ENCODE measurements around the gene EFHD2. TPM values are rescaled to one million over a fixed set of nuclear protein-coding genes. Genes with fewer than 3 reads are reported as not detected.
"Not testable (repeated sequence)": the region's sequence is repeated elsewhere in the genome, so short reads cannot be mapped to it uniquely, and the experiment has no call there.

EFHD2 gene
- total RNA-seq, 2 experiments from 2014 or later, result 67.6 to 69.5 TPM

GRCh38 chr1:15420853-15421465, 11.3 kb downstream of the EFHD2 start:
- Mint-ChIP-seq H3K4me3 (no peak overlapping the region), H3K27me3 (no peaks in the 10 kb centered on the region), H3K27ac (no peak overlapping the region), H3K36me3 (ENCODE audit: low read depth) (peaks cover 20% of the 10 kb centered on the region), H3K9me3 (no peaks in the 10 kb centered on the region), H3K4me1 (peaks cover 29% of the 10 kb centered on the region)
- no peak for DNase-seq
- CTCF ChIA-PET, result interaction anchor here (1.0 to 2.0 kb wide), 5 partner anchors 9 to 62 kb away, joined by 4 to 5 read pairs (median 4); no protein-coding TSS in a partner anchor
- POLR2A ChIA-PET, result no interaction called here

- Mint-ChIP-seq H3K4me3 (no peak overlapping the region), H3K27ac (no peak overlapping the region), H3K9me3 (no peaks in the 10 kb centered on the region), H3K36me3 (ENCODE audit: low read depth) (peaks cover 24% of the 10 kb centered on the region), H3K27me3 (no peaks in the 10 kb centered on the region), H3K4me1 (peaks cover 14% of the 10 kb centered on the region)
- CTCF ChIA-PET, result interaction anchor here (1.6 kb wide), 1 partner anchor 9 kb away, joined by 5 read pairs; no protein-coding TSS in a partner anchor
- POLR2A ChIA-PET, result no interaction called here
- no peak for DNase-seq
Measured at GRCh38 chr1:15422871-15423270, 13.2 kb downstream of the EFHD2 start.

DNA sequence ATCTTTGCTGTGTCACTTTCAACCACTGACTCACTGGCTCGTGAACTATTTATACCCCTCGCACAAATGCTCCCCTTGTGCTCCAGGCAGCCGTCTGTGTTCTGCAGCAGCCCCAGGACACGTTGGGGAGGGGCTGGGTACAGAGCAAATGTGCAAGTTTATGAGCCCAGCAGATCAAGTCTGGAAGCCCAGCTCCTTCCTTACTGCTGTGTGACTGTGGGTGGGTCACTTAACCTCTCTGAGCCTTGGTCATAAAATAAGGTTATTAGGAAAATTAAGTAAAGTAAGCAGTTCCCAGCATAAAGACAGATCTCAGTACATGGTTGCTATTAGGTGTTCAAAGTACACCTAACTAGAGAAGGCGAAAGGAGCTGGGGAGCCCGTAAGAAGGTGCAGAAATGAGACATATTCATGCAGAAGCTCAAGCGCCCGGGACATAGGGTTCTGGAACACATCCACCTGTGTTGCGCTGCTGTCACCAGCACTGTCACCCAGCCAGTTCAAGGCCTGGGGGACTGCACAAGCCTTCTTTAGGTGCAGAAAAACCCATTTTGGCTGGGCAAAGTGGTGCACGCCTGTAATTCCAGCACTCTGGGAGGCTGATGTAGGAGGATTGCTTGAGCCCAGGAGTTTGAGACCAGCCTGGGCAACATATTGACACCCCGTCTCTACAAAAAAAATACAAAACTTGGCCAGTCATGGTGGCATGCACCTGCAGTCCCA, 13.8 kb downstream of the EFHD2 start:
- Mint-ChIP-seq H3K9me3 (no peaks in the 10 kb centered on the region), H3K36me3 (ENCODE audit: low read depth) (peaks cover 24% of the 10 kb centered on the region), H3K27me3 (no peaks in the 10 kb centered on the region), H3K27ac (no peak overlapping the region), H3K4me3 (no peak overlapping the region), H3K4me1 (peaks cover 12% of the 10 kb centered on the region)
- no peak for DNase-seq
- POLR2A ChIA-PET, result no interaction called here
- CTCF ChIA-PET, result interaction anchor here (0.7 to 1.6 kb wide), 2 partner anchors 8 to 243 kb away, joined by 4 to 5 read pairs; no protein-coding TSS in a partner anchor

DNA sequence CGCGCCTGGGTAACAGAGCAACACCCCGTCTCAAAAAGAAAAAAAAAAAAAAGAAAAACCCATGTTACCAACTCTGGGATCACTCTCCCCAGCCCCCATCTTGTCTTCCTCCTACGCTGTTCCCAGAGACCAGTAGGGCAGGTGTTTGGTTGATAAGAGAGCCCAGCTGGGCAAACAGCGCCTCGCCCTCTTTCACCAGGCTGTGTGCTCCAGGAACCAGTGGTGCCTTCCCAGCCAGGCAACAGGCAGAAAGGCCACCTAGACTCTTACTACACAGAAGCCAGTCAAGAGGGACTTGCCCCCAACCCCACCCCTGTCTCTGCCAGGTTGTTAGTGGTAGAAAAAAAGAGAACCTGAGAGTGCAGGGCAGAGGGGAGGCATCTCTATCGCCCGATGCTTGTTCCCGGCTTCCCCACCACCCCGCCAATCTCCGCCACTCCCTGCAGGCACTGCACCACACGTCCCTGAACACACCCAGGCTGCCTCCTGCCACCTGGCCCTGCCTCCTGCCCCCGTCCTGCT, 14.5 kb downstream of the EFHD2 start:
- CTCF ChIA-PET, result interaction anchor here (0.6 to 0.7 kb wide), 2 partner anchors 39 to 244 kb away, joined by 3 to 4 read pairs; no protein-coding TSS in a partner anchor
- H3K4me3 Mint-ChIP-seq, result no peak overlapping the region
- peaks cover 9% of the 10 kb centered on the region for H3K4me1 Mint-ChIP-seq
- no peak for DNase-seq
- H3K27me3 Mint-ChIP-seq, result no peaks in the 10 kb centered on the region
- H3K36me3 Mint-ChIP-seq (ENCODE audit: low read depth), result peaks cover 21% of the 10 kb centered on the region
- no peaks in the 10 kb centered on the region for H3K9me3 Mint-ChIP-seq
- POLR2A ChIA-PET, result no interaction called here
- no peak overlapping the region for H3K27ac Mint-ChIP-seq

GRCh38 chr1:15424981-15425380, 15.3 kb downstream of the EFHD2 start:
- DNase-seq, result no peak

DNA sequence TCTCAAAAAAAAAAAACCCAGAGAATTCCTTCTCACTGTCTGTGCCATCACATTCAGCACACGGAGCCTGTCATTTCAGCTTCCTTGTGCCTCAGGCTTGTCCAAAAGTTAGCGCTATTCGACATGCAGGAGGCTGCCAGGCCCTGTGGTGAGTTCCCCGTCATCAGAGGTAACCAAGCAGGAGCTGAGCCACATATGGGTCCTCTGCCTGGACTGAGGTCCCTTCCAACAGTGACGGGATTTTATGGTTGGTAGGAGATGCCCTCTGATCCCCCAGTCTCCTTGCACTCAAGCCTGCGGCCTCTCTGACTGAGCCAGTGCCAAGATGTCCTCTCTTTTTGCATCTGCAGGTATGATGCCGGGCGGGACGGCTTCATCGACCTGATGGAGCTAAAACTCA, 15.8 kb downstream of the EFHD2 start:
- CTCF ChIA-PET, result interaction anchor here (0.6 to 2.0 kb wide), 2 partner anchors 102 to 108 kb away, joined by 3 to 10 read pairs; no protein-coding TSS in a partner anchor
- H3K9me3 Mint-ChIP-seq, result no peaks in the 10 kb centered on the region
- DNase-seq, result no peak
- no peaks in the 10 kb centered on the region for H3K27me3 Mint-ChIP-seq
- POLR2A ChIA-PET, result no interaction called here
- H3K4me1 Mint-ChIP-seq, result peaks cover 9% of the 10 kb centered on the region
- H3K4me3 Mint-ChIP-seq, result no peak overlapping the region
- H3K36me3 Mint-ChIP-seq (ENCODE audit: low read depth), result peaks cover 16% of the 10 kb centered on the region
- H3K27ac Mint-ChIP-seq, result no peak overlapping the region

More at GRCh38 chr1:15424981-15425380, 15.3 kb downstream of the EFHD2 start:
- ChIA-PET POLR2A (no interaction called here), CTCF (no interaction called here)
- no peak overlapping the region for H3K27ac Mint-ChIP-seq
- peaks cover 9% of the 10 kb centered on the region for H3K4me1 Mint-ChIP-seq
- no peak overlapping the region for H3K4me3 Mint-ChIP-seq
- no peaks in the 10 kb centered on the region for H3K27me3 Mint-ChIP-seq
- H3K9me3 Mint-ChIP-seq, result no peaks in the 10 kb centered on the region
- peaks cover 19% of the 10 kb centered on the region for H3K36me3 Mint-ChIP-seq (ENCODE audit: low read depth)

- Mint-ChIP-seq H3K36me3 (ENCODE audit: low read depth) (peaks cover 12% of the 10 kb centered on the region), H3K9me3 (no peaks in the 10 kb centered on the region), H3K27me3 (no peaks in the 10 kb centered on the region), H3K4me3 (no peak overlapping the region), H3K27ac (peak overlapping the region; percentile 43), H3K4me1 (peaks cover 6% of the 10 kb centered on the region)
- CTCF ChIA-PET, result interaction anchor here (0.6 to 2.0 kb wide), 2 partner anchors 102 to 108 kb away, joined by 3 to 10 read pairs; no protein-coding TSS in a partner anchor
- no peak for DNase-seq
- POLR2A ChIA-PET, result no interaction called here
Measured at GRCh38 chr1:15425958-15426357, 16.3 kb downstream of the EFHD2 start.

DNA sequence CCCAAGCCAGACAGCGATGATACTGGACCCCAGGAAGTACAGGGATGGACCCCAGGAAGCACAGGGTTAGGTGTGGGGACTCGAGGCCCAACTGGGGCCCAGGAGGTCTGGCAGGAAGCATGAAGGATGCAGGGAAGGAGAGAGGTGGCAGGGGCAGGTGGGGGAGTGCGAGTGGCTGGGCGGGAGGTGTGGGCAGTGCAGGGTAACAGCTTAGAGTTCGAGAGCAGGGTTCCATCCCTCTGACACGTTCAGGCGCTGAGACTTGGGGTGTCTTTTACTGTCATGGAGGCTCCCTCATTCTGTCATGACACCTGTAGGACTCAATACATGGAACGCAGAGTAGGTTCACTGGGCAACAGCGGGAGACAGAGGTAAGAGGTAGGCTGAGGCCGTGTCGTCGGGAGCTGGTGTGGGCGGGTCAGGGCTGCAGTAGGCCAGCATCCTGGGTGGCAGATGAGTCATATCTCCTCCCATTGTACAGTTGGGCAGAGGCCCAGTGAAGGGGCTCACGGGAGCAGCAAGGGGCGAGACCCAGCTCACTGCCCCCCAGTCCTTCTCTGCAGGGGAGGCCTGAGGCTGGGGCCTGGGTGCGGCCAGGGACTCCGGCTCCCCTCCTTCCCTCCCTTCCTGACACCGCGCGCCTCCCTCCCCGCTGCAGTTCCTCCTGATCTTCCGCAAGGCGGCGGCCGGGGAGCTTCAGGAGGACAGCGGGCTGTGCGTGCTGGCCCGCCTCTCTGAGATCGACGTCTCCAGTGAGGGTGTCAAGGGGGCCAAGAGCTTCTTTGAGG, 17.0 kb downstream of the EFHD2 start:
- Mint-ChIP-seq H3K9me3 (no peaks in the 10 kb centered on the region), H3K27ac (no peak overlapping the region), H3K27me3 (no peaks in the 10 kb centered on the region), H3K4me1 (peaks cover 4% of the 10 kb centered on the region), H3K4me3 (no peak overlapping the region), H3K36me3 (ENCODE audit: low read depth) (peaks cover 10% of the 10 kb centered on the region)
- ChIA-PET CTCF (interaction anchor here (1.1 to 2.0 kb wide), 3 partner anchors 20 to 103 kb away, joined by 3 to 10 read pairs (median 4); no protein-coding TSS in a partner anchor), POLR2A (no interaction called here)
- DNase-seq, result no peak

DNA sequence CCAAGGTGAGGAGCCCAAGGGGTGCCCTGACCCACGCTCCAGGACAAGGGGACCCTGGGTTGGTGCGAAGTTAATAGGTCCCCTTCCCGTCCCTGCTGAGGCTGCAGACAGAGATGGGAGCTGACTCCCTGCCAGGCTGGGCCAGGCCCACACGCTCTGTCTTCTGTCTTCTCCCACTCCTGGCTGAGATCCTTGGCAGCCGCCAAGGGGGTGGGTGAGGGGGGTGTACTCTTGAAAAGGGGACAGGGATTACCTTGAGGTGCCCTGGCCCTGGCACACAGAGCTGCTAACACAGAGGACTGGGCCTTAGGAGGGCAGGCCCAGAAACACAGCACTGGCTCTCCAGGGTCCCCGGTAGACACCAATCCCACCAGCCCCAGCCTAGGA, 17.6 kb downstream of the EFHD2 start:
- no peaks in the 10 kb centered on the region for H3K9me3 Mint-ChIP-seq
- no peak overlapping the region for H3K27ac Mint-ChIP-seq
- H3K4me1 Mint-ChIP-seq, result peaks cover 4% of the 10 kb centered on the region
- no peaks in the 10 kb centered on the region for H3K27me3 Mint-ChIP-seq
- DNase-seq, result no peak
- peaks cover 9% of the 10 kb centered on the region for H3K36me3 Mint-ChIP-seq (ENCODE audit: low read depth)
- ChIA-PET CTCF (interaction anchor here (1.1 to 2.0 kb wide), 3 partner anchors 20 to 103 kb away, joined by 3 to 10 read pairs (median 4); no protein-coding TSS in a partner anchor), POLR2A (no interaction called here)
- no peak overlapping the region for H3K4me3 Mint-ChIP-seq

DNA sequence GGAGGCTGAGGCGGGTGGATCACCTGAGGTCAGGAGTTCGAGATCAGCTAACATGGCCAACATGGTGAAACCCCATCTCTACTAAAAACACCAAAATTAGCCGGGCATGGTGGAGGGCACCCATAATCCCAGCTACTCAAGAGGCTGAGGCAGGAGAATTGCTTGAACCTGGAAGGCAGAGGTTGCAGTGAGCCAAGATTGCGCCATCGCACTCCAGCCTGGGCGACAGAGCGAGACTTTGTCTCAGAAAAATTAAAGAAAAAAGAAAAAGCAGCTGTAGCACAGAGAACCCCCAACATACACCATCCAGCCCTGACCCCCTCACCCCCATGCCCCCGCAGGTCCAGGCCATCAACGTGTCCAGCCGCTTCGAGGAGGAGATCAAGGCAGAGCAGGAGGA, 18.6 kb downstream of the EFHD2 start:
- H3K4me1 Mint-ChIP-seq; H3K27ac Mint-ChIP-seq; POLR2A ChIA-PET; H3K36me3 Mint-ChIP-seq (ENCODE audit: low read depth); H3K27me3 Mint-ChIP-seq; H3K9me3 Mint-ChIP-seq; H3K4me3 Mint-ChIP-seq; DNase-seq: not testable (repeated sequence)
- CTCF ChIA-PET, result interaction anchor here (1.3 kb wide), 1 partner anchor 105 kb away, joined by 3 read pairs; no protein-coding TSS in a partner anchor

GRCh38 chr1:15428815-15429435, 19.2 kb downstream of the EFHD2 start:
- POLR2A ChIA-PET, result no interaction called here
- H3K27me3 Mint-ChIP-seq, result no peaks in the 10 kb centered on the region
- H3K27ac Mint-ChIP-seq, result no peak overlapping the region
- CTCF ChIA-PET, result interaction anchor here (1.0 to 1.3 kb wide), 2 partner anchors 8 to 105 kb away, joined by 3 to 4 read pairs; no protein-coding TSS in a partner anchor
- H3K36me3 Mint-ChIP-seq (ENCODE audit: low read depth), result peaks cover 9% of the 10 kb centered on the region
- DNase-seq, result no peak
- H3K9me3 Mint-ChIP-seq, result no peaks in the 10 kb centered on the region
- H3K4me3 Mint-ChIP-seq, result no peak overlapping the region
- peaks cover 4% of the 10 kb centered on the region for H3K4me1 Mint-ChIP-seq

DNA sequence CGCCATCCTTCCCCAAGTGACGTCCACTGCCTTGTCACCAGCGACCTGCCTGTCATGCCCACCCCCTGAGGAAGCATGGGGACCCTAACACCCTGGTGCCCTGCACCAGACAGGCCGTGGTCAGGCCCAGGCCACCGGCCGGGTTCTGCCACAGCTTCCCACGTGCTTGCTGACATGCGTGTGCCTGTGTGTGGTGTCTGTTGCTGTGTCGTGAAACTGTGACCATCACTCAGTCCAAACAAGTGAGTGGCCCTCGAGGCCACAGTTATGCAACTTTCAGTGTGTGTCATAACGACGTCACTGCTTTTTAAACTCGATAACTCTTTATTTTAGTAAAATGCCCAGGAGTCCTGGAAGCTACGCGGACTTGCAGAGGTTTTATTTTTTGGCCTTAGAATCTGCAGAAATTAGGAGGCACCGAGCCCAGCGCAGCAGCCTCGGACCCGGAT, 20.0 kb downstream of the EFHD2 start:
- H3K4me3 Mint-ChIP-seq, result no peak overlapping the region

More for the DNA sequence above, 20.0 kb downstream of the EFHD2 start:
- H3K36me3 Mint-ChIP-seq (ENCODE audit: low read depth), result peaks cover 9% of the 10 kb centered on the region
- no peak for DNase-seq
- H3K27ac Mint-ChIP-seq, result no peak overlapping the region
- no peaks in the 10 kb centered on the region for H3K27me3 Mint-ChIP-seq
- peaks cover 3% of the 10 kb centered on the region for H3K4me1 Mint-ChIP-seq
- CTCF ChIA-PET, result interaction anchor here (1.0 to 1.3 kb wide), 2 partner anchors 9 to 106 kb away, joined by 3 to 4 read pairs; no protein-coding TSS in a partner anchor
- H3K9me3 Mint-ChIP-seq, result no peaks in the 10 kb centered on the region
- POLR2A ChIA-PET, result no interaction called here
